GM12878 (cell line): Measurements from ENCODE around the gene UVRAG. TPM values are rescaled to one million over a fixed set of nuclear protein-coding genes. Genes with fewer than 3 reads are reported as not detected.

Experiments
- CBX5 ChIP-seq: sonication (generic); IDR thresholded peaks from 2 replicates; pipeline ENCODE4 v1.6.1; 2016; ENCODE audit warnings: low read depth, moderate library complexity, mild to moderate bottlenecking, inconsistent platforms
- CHD1 ChIP-seq: IDR thresholded peaks from 2 replicates; pipeline ENCODE4 v1.6.1; 2012; ENCODE audit warnings: low read depth, low read length, improper control_type of control experiment
- CREB1 ChIP-seq: IDR thresholded peaks from 2 replicates; pipeline ENCODE4 v1.6.1; 2012; ENCODE audit warnings: low read depth, mild to moderate bottlenecking, inconsistent platforms
- HCFC1 ChIP-seq: fragments of 150-350 bp; IDR thresholded peaks from 2 replicates; pipeline ENCODE4 v1.6.1; 2014; ENCODE audit warnings: low read length
- MTA2 ChIP-seq: fragments of 450-650 bp; IDR thresholded peaks from 2 replicates; pipeline ENCODE4 v1.6.1; 2016; ENCODE audit warnings: low read depth, mild to moderate bottlenecking, moderate library complexity
- NFYB ChIP-seq: IDR thresholded peaks from 2 replicates; pipeline ENCODE4 v1.6.1; 2011; ENCODE audit warnings: low read depth, mild to moderate bottlenecking, low read length, improper control_type of control experiment, moderate library complexity; ENCODE audit not compliant: insufficient read depth
- PAX5 ChIP-seq: IDR thresholded peaks from 2 replicates; pipeline ENCODE4 v1.6.1; 2011; ENCODE audit warnings: low read depth, low read length, borderline replicate concordance
- POLR2A ChIP-seq: IDR thresholded peaks from 2 replicates; pipeline ENCODE4 v1.6.1; 2011; ENCODE audit warnings: low read depth, mild to moderate bottlenecking, low read length
- RCOR1 ChIP-seq: conservative IDR thresholded peaks from 2 replicates; pipeline ENCODE4 v1.6.1; 2012; ENCODE audit warnings: low read depth, low read length, improper control_type of control experiment
- RUNX3 ChIP-seq: IDR thresholded peaks from 2 replicates; pipeline ENCODE4 v1.6.1; 2012; ENCODE audit warnings: low read length, inconsistent platforms
- TCF7 ChIP-seq: IDR thresholded peaks from 2 replicates; pipeline ENCODE4 v1.6.1; 2014; ENCODE audit warnings: antibody characterized with exemption, borderline replicate concordance
- USF2 ChIP-seq: IDR thresholded peaks from 2 replicates; pipeline ENCODE4 v1.6.1; 2011; ENCODE audit warnings: low read depth, low read length, improper control_type of control experiment, borderline replicate concordance
- YBX1 ChIP-seq: fragments of 450-650 bp; IDR thresholded peaks from 2 replicates; pipeline ENCODE4 v1.6.1; 2016; ENCODE audit warnings: antibody characterized with exemption
- ZBTB11 ChIP-seq: fragments of 450-650 bp; formaldehyde crosslinking; IDR thresholded peaks from 2 replicates; pipeline ENCODE4 v1.5.0; 2022; ENCODE audit warnings: mild to moderate bottlenecking, missing genetic modification characterization
- polyA plus RNA-seq, 11 experiments: library from polyadenylated mRNA; depleted of rRNA in 4 of 11; unstranded in 6 of 11; stranded (reverse) in 5 of 11; fragments of >200 nt; fragmentation: Nextera tagmentation in 4 of 11; fragmentation: Illumina TruSeq in 1 of 11; extraction: Ambion mirVana in 4 of 11; extraction: Trizol in 1 of 11; gene quantifications; 1 replicate in 1 of 11; 2 replicates in 10 of 11; pipeline versions ENCODE4 v1.2.1 to v1.2.3, GENCODE V29; 2011 to 2016; ENCODE audit warnings: inconsistent platforms in 2 of 11, missing spikeins in 2 of 11, low read depth in 1 of 11
- total RNA-seq, 4 experiments: library from RNA; depleted of rRNA in 3 of 4; stranded (reverse); fragments of >200 nt in 3 of 4; fragmentation: Illumina TruSeq in 1 of 4; extraction: Trizol in 1 of 4; gene quantifications; 2 replicates each; pipeline versions ENCODE4 v1.2.1 to v1.2.3, GENCODE V29; 2013 to 2021

The UVRAG gene
- total and polyA plus RNA-seq, 10 of the 15 experiments (the other 5 are each of a cell fraction or from before 2014, with no cell fraction given), result 7.0 to 43.4 (median 37.0) TPM

DNA sequence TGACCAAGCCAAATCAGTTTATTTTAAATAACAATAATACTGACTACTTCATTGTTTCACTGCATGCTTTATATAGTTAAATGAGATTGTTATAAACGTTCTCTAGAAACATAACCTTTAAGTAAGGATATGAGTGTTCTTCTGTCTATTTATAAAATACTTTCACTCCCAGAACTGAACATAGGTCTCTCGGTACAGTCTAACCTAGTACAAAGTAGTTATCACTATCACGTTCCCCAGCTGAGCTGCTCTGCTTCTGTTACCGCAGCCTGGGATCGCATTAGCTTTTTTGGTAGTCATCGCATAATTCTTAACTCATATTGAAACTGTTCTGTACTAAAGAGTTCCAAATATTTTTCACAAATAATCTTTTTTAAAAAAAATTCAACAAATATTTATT, 247.7 kb downstream of the UVRAG start (continued):
- TF ChIP-seq NFYB (no peak), YBX1 (no peak), RUNX3 (peak; percentile 98), RCOR1 (no peak), HCFC1 (no peak), ZBTB11 (CRISPR knock-in tag) (no peak), PAX5 (peak; percentile 47; the same call in 1 of the 2 replicates), USF2 (no peak), CHD1 (no peak), CREB1 (peak; percentile 43; the same call in 1 of the 2 replicates), TCF7 (peak; percentile 41; the same call in 1 of the 2 replicates), CBX5 (no peak), MTA2 (no peak), POLR2A (no peak)
